GM19463 (cell line): ENCODE measurements around the gene ABLIM3.

ENCODE experiments used
- ATAC-seq: cut with Tn5 transposase; IDR thresholded peaks from one replicate; pipeline ENCODE4 v1.9.1; 2021; ENCODE audit warnings: mild to moderate bottlenecking, moderate library complexity; ENCODE audit not compliant: unreplicated experiment

ABLIM3 gene

DNA sequence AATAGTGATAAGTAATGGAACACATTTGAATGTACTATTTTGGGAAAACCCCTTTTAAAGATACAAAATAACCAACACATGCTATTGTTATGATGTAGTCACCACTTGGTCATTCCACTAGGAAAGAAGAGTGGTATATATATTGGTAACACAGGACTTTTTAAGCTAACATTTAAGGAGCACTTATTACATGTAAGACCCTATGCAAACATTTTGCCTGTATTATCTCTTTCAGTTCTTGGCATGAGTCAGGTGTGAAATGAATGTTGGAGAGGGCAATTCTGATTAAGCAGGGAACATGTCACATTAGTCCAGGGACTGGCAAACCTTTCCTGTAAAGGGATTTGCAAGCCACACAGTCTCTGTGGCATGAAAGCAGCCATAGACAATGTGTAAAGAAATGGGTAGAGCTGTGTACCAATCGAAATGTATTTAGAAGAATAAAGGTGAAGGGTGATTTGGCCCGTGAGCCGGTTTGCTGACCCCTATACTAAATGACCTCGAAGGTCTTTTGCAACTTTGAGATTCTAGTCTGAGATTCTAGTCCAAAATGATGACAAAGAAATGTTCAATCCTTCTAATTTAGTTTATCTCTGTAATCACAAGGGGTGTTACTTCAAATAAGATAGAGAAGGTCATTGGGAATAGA, 15.3 kb downstream of the ABLIM3 start:
- ATAC-seq, result peak; percentile 42

DNA sequence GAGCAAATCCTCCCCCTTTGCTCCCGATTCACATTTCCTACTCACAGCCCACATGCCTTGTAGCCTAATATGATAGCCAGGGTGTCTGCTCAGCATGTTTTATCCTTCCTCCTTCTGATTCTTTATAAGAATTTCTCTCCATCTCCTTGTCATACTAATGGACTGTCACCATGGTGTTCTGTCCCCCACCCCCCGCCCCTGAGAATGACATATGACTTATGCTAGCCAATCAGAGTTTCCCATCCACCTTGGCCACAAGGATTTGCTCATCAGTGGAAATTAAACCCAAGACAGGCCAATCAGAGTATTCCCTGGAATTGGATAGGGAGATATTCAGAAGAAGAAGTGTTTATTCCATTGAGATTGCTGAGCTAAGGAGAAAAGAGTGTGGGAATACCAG, 16.0 kb downstream of the ABLIM3 start:
- no peak for ATAC-seq

DNA sequence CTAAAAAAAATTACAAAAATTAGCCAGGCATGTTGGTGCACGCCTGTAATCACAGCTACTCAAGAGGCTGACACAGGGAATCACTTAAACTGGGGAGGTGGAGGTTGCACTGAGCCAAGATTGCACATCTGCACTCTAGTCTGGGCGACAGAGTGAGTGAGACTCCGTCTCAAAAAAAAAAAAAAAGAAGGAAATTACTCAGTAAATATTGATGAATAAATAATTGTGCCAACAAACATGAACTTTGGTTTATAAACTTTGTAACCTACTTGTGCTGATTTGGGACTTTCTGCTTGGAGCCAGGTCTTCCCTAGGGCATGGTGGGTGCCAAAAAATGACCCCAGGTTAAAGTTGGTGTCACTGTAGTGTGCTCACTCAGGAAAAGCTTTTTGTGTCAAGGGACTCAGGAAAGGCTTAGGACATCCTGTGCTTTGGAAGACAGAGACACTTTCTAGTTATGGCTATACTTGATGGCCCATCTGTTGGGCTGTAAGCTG, 19.0 kb downstream of the ABLIM3 start:
- ATAC-seq, result no peak

DNA sequence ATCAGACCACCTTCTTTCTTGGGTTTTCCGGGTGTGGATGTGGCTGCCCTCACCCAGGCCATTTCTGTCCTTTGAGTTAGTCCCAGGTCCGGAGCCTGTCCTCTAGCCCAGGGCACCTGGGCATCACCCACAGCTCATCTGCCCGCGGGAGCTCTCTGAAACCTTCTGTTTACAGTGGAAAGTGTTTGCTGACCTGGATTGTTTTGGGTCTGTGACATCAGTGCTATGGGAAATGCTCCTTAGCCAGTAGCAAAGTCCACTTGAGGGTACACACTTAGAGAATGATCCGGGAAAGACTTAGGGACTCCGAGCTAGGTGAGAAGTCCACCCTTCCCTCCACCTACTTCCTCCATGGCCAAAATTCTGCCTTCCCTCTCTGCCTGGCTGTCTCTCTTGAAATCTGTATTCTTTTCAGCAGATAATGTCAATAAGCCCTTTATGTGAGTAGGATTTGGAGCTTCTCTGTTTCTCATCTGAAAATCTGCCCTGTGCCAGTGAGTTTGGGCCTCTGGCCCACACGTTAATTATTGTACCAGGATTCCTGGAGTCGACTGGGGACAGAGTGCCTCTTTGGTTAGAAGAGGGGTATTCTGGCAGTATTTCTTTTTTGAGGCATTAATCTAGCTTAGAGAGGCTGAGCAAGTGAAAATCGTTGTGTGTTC, 19.9 kb downstream of the ABLIM3 start:
- no peak for ATAC-seq

DNA sequence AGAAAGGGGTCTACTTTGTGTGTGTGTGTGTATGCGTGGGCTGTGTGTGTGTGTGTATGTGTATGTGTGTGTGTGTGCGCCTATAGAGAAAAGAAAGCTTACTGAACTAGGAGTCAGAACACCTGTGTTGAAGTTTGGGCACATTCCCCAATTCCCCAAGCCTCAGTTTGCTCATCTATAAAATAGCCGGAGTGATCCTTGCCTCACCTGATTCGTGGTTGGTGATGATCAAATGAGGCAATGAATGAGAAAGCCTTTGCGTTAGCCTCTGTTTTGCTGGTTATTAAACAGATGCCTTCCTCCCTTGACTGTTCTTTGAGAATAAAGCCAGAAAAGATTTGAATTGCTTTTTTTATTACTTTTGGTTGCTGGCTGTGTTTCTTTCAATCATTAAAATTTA, 20.6 kb downstream of the ABLIM3 start:
- no peak for ATAC-seq

DNA sequence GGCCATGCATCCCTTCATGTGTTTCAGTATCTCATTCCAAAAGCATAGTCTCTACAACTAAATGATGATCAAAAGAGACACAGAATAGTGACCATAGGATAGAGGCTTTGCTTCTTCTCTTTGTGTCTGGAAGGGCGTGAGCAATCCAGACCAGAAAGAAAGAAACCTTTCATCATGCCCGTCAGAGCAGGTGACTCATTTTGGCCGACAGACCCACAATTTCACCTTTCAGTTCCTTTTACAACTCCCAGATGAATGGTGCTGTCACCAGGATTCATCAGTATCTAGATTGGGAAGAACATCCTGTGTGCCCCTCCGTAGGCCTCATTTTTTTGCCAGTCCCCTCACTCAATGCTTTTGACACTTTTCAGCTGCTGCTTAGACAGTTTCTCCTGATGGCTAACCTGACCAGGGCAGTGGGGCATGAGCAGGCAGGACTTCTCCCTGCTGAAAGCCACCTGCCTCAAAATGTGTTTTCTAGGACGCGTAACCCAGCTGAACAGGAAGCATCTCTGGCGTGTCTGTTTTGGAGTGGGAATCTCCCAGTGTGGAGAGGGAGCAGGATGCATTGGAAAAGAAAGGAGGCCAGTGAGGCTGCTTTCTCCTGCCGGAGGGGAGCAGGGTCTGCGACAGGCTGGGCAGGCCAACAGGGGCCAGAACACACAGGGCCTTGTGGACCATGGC, 21.2 kb downstream of the ABLIM3 start:
- ATAC-seq, result peak; percentile 90

DNA sequence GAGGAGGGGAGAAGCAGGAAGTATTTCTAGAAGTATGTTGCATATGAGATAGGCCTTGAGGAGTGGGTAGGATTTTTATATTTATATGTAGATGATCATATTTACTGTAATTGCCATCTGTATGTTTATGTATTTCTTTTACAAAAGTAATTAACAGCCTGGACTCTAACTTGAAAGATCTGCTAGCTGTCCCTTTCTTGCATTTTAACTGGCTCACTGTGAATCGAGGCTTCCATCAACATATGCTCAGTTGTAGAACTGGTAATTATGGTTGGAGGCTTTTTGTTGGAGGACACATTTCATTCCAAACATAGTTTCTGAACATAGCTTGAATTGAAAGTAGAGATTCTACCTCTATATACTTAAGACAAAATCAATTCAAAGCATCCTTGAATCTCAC, 23.4 kb downstream of the ABLIM3 start:
- no peak for ATAC-seq

DNA sequence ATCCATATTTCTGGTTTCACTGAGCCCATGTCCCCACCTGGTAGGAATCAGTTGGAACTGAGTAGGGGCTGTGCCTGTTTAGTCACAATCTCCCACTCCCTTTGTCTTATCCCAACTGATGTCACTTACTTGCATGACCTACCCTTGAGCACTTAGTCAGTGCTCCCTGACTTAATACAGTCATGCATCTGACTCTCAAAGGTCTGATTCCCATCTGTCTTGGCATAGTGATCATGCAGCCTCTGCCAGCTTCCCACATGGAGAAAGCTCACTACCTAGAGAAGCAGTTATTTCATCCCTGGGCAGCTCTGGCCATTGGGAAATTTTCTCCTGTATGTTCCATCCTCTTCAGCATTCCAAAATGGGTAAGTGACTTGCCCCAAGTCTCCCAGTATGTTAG, 24.8 kb downstream of the ABLIM3 start:
- no peak for ATAC-seq

DNA sequence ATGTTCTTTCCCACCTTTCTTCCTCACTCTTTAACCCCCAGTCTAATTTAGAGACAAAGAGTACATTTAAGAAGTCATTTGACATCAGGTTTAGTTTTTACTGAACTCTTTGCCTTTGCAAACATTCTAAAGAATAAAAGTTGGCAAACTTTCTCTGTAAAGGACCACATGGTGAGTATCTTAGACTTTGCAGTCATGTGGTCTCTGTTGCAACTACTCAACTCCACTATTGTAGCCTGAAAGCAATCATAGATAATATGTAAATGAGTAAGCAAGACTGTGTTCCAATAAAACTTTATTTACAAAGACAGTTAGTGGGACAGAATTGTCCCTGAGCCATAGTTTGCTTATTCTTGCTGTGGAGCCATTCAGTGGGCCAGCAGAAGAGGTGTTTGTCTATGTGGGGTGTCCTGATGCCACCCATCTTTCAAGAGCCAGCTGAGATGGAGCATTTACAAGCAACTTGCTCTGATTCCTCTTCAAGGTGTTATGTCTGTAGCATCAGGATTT, 25.4 kb downstream of the ABLIM3 start:
- no peak for ATAC-seq

DNA sequence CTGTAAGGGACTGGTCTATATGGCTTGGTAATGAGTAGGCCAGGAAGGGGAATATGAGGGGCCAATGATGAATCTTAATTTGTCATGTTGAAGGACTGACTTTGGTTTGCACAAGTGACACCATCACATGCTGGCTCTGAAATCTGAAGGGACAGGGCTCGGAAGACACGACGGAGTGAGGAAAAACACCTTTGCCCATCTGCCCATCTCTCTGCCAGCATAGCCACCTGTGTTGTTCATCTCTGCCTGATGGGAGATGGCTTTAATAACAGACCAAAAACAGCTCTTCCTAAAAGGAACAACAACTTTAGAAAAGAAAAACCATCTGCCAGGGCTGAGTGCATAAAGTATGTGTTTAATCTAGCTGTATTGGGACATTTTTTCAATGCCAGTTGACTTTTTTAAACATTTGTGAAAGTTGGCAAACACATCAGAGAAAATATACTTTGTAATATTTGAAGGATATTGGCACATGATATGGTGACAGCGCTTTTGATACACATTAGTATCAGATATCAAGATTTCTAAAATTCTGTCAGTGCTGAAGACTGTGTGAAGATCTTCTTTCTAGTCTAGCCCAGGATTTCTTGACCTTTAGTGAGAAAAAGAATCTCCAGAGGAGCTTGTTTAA, 27.1 kb downstream of the ABLIM3 start:
- no peak for ATAC-seq

DNA sequence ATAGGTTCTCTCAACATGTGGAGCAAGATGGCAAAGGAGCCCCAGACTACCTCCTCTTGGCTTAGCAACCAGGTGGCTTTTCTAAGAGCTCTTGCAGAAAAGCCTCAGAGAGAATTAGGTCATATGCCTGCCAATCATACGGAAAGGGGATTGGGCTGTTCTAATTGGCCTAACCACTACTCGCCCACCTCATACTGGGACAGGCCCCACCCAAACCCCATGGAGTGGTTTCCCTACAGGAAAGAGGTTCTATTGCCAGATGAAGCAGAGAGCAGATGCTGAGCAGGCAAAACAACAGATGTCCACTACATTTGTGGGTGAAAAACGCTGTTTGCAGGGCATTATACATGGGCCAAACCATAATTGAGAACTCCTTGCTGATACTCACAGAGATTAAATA, 29.0 kb downstream of the ABLIM3 start:
- no peak for ATAC-seq

DNA sequence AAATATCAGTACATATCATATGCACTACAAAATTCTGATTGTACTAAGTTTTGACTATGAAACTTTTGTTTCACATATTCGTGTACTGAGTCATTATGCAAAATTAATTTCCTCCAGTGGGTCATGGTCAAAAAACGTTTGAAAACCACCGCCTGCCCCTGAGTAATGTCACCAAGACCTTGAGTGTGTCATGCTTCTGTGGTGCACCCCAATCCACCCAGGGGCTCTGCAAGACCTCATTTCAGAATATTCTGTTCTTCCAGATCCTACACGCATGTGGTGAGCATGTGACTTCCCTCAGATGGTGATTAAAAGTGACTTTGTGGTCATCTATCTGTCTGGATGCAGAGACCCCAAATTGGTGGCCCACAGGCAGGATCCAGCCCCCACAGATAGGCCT, 31.0 kb downstream of the ABLIM3 start:
- ATAC-seq, result peak; percentile 92

DNA sequence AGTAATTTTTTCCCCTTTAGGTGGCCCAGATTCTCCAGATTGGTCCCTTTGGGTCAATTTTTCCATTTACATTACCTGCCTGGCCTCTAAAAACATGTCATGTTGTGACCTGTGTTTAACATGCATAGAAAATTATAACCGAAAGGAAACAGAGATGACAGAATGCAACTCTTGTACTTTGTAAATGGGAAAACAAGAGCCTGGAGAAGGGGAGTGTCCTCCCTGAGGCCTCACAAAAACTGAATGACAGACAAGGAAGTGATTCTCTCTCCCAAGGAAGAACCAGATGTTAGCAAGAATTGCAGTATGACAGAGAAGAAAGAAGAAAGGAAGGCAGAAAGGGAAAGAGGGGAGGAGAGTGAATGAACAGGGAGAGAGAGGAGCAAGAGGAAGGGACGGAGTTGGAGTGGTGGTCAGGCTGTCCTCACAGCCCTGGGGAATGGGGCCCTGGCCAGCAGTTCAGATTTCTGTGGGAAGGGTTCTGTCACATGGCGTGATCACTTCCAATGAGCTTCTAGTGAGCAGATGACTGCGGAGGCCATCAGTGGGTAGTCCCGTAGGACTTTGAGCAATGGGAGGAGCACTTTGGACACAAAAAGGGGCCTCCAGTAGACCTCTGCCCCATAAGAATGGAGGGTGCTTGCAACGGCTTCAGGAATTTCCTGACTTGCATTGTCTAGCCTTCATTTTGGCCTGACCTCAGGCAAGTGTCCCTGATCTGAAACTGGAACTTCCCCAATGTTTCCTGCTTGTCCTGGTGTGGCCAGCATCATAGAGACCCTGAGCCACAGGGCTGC, 31.6 kb downstream of the ABLIM3 start:
- ATAC-seq, result no peak

DNA sequence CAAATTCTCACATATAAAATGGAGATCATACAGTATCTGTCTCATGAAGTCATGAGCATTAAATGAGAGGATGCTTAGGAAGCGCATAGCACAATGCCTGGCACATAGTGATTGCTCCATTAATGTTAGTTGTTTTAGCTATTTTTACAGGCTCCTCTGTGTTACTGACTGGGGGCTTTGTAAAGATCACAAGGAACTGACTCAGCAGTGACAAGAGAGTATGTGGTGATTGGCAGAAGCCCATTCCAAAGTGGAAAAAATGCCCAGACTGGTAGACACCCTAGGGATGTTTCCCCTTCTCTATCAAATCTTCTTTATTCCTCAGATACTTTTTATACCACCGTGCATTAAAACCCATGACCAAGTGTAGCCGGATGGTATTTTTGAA, 33.5 kb downstream of the ABLIM3 start:
- ATAC-seq, result no peak

DNA sequence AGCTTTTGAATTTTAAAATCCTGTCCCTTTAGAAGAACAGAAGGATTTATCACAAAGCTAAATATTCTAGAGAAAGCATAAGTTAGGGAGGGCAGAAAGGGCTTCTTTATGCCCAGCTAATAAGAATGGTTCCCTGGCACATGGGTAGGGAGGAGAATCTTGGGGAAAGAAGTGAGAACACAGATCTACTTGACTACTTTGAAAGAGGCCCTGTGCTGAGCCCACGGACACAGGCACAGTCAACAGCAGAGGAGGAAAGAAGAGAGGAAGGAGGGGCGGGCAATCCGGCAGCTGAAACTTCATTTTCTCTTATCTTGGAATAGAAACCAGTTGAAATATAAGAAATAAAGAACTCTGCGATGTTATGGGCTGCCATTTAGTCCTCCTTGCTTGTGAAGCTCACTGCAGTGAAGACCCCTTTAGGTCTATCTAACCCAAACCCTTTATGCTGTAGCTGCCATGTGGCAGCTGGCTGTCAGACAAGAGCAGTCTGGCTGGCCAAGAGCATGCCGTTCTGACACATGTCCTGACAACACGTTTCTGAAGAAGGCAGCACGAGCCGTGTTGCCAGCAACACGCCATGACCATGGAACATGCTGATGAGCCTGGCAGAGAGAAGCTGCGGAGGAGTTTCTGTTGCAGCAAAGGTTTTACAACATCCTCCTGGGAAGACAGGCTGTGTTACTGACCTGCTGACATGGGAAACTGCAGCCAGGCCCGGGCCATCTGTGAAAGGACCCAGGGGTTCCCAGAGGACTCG, 34.2 kb downstream of the ABLIM3 start:
- no peak for ATAC-seq

DNA sequence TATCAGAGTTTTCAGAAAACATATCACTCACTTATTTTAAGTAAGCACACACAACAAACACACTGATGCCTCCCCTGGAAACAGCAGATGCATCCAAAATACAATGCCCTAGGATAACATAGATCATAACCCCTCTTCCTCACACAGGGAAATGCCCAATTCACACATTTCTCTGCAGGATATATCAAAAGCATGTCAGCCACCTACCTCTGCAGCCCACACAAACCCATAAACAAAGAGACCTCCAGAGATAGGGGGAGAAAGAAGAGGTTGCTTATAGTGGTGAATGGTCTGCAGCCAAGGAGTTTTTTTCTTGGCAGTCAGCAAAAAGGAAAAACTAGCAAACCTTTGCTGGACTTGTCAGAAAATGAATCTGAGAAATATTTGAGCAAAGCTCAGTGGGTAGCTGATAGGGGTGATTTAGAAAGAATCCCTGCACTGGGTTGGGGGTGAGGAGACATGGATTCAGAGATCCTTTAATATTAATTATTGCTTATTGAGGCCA, 36.1 kb downstream of the ABLIM3 start:
- no peak for ATAC-seq

DNA sequence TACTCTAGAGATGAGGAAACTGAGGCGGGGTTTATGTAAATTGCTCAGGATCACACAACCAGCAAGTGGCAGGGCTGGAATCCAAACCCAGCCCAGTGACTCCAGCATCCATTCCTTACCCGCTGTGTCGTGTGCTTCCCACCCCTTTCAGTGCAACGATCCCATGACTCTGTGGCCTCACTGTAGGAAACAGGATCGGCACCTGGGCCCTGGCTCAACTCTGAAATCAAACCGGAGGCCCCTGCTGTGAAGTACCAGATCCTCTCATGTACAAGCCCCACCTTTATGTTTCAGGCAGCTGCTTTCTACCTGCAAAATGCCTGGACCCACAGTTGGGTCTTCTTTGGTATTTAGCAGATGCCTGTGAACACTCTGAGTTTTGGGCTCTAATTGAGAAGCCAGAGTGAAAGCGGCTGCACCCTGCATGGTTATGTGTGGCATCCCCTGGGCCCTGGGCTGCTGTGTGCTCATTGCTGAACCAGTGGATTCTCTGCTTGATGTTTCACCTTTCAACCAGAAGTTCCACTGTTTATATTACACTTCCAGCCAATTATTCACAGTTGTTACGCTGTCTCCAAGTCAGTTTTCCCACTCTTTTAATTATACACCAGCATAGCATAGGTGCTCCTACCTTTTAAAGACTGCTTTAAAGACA, 36.7 kb downstream of the ABLIM3 start:
- ATAC-seq, result no peak

DNA sequence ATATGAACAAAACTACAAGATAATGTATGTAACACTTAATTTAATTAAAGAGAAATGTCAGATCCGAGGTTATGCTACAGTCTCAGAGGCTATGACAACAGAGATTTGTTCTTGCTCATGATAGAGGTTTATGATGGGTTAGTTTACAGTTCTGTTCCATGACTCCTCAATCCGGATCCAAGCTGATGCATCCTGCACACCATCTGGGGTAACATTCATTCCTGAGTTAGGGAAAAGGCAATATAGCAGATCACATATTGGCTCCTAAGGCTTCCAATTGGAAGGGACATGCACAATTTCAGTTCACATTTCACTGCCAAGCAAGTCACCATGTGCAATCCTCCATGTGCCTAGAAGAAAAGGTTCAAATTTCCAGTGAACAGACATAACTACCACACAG, 40.4 kb downstream of the ABLIM3 start:
- ATAC-seq, result no peak

DNA sequence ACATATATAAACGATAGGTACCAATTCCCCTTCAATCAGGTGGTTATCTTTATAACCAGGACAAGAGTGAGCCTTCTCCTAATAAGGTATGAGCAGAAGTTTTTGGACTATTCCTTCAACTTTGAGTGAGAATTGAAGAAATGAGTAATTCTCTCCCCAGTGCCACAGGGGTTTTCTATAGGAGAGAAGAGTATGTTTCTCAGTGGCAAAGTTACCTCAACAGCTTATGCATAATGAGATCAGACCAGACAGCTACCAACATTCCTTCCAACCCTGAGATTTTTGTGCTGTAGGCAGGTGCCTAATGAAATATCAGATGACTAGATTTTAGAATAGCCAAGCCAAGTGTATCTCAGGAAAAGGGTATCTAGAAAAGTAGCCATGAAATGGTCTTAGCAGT, 40.9 kb downstream of the ABLIM3 start:
- ATAC-seq, result no peak
